Astrocyte (in vitro differentiated cells and primary cell): ENCODE measurements around the gene ITGA2. TPM values are rescaled to one million over a fixed set of nuclear protein-coding genes. Genes with fewer than 3 reads are reported as not detected.

ENCODE experiments used
- DNase-seq: peaks from one replicate; pipeline ENCODE4 v3.0.0-alpha.2; 2010; ENCODE audit warnings: low read depth
- FAIRE-seq: peaks from 2 replicates; lab custom pipeline; 2011; peaks lifted over from hg19 to GRCh38; lab: Jason Lieb, UNC
- H2AFZ ChIP-seq: 2 replicates; pipeline ENCODE4 v1.6.0; 2012; ENCODE audit warnings: low read depth, low read length, inconsistent platforms
- H3K27ac ChIP-seq: 2 replicates; pipeline ENCODE4 v1.5.1; 2011; ENCODE audit warnings: low read depth, low read length, inconsistent platforms
- H3K27me3 ChIP-seq: 2 replicates; pipeline ENCODE4 v1.6.0; 2011; ENCODE audit warnings: low read length, inconsistent platforms; ENCODE audit not compliant: insufficient read depth
- H3K36me3 ChIP-seq: 2 replicates; pipeline ENCODE4 v1.5.1; 2011; ENCODE audit warnings: low read length, inconsistent platforms; ENCODE audit not compliant: insufficient read depth
- H3K4me1 ChIP-seq: 2 replicates; pipeline ENCODE4 v1.5.1; 2011; ENCODE audit warnings: low read length, inconsistent platforms; ENCODE audit not compliant: insufficient read depth
- H3K4me2 ChIP-seq: 2 replicates; pipeline ENCODE4 v1.6.0; 2012; ENCODE audit warnings: low read length, inconsistent platforms
- H3K4me3 ChIP-seq: 2 replicates; pipeline ENCODE4 v1.5.1; 2011; ENCODE audit warnings: low read depth, mild to moderate bottlenecking, low read length, inconsistent platforms; ENCODE audit not compliant: insufficient read depth
- H3K79me2 ChIP-seq: 2 replicates; pipeline ENCODE4 v1.6.0; 2012; ENCODE audit warnings: mild to moderate bottlenecking, low read length, inconsistent platforms; ENCODE audit not compliant: insufficient read depth
- H3K9ac ChIP-seq: 2 replicates; pipeline ENCODE4 v1.6.0; 2012; ENCODE audit warnings: mild to moderate bottlenecking, low read length, inconsistent platforms
- H3K9me3 ChIP-seq: 2 replicates; pipeline ENCODE4 v1.5.1; 2012; ENCODE audit warnings: low read depth, mild to moderate bottlenecking, low read length, inconsistent platforms; ENCODE audit not compliant: insufficient read depth
- H4K20me1 ChIP-seq: 2 replicates; pipeline ENCODE4 v1.6.0; 2012; ENCODE audit warnings: low read length, inconsistent platforms; ENCODE audit not compliant: insufficient read depth
- H3K27ac Mint-ChIP-seq: one replicate; pipeline ENCODE4 v1.8.0; 2021; ENCODE audit warnings: mild to moderate bottlenecking, mixed read lengths; ENCODE audit not compliant: unreplicated experiment
- H3K27me3 Mint-ChIP-seq: one replicate; pipeline ENCODE4 v1.8.0; 2021; ENCODE audit warnings: low read depth, mixed read lengths; ENCODE audit not compliant: unreplicated experiment
- H3K36me3 Mint-ChIP-seq: one replicate; pipeline ENCODE4 v1.8.0; 2021; ENCODE audit warnings: low read depth, mixed read lengths; ENCODE audit not compliant: unreplicated experiment
- H3K4me1 Mint-ChIP-seq: one replicate; pipeline ENCODE4 v1.8.0; 2021; ENCODE audit warnings: low read depth, mixed read lengths; ENCODE audit not compliant: unreplicated experiment
- H3K4me3 Mint-ChIP-seq: one replicate; pipeline ENCODE4 v1.8.0; 2021; ENCODE audit warnings: mild to moderate bottlenecking, moderate library complexity, mixed read lengths; ENCODE audit not compliant: unreplicated experiment
- H3K9me3 Mint-ChIP-seq: one replicate; pipeline ENCODE4 v1.8.0; 2021; ENCODE audit warnings: mild to moderate bottlenecking, mixed read lengths; ENCODE audit not compliant: unreplicated experiment
- CTCF ChIP-seq: IDR thresholded peaks from 2 replicates; pipeline ENCODE4 v1.5.1; 2011; ENCODE audit warnings: low read depth, mild to moderate bottlenecking, inconsistent platforms, low read length, moderate library complexity; ENCODE audit not compliant: insufficient read depth
- EZH2 ChIP-seq: IDR thresholded peaks from 2 replicates; pipeline ENCODE4 v1.6.1; 2012; ENCODE audit warnings: mild to moderate bottlenecking, low read length, inconsistent platforms; ENCODE audit not compliant: insufficient read depth
- total RNA-seq: library from RNA; stranded (reverse); gene quantifications from 2 replicates; pipeline ENCODE4 v1.2.1, GENCODE V29; 2021

Gene ITGA2
- total RNA-seq, 1 donor from 2014 or later: 35.9 TPM

- Histone ChIP-seq H4K20me1 (peaks cover 12% of the 10 kb centered on the region), H3K4me3 (no peak overlapping the region), H3K36me3 (peaks cover 9% of the 10 kb centered on the region), H3K79me2 (peaks cover 82% of the 10 kb centered on the region), H3K27ac (no peak overlapping the region), H3K9ac (no peak overlapping the region), H2AFZ (no peak overlapping the region), H3K27me3 (no peaks in the 10 kb centered on the region), H3K9me3 (no peaks in the 10 kb centered on the region), H3K4me1 (peaks cover 8% of the 10 kb centered on the region), H3K4me2 (no peak overlapping the region)
- peaks cover 12% of the 10 kb centered on the region for H3K4me1 Mint-ChIP-seq
- H3K4me3 Mint-ChIP-seq: no peak overlapping the region
- no peak overlapping the region for H3K27ac Mint-ChIP-seq
- no peak for DNase-seq
- peaks cover 2% of the 10 kb centered on the region for H3K36me3 Mint-ChIP-seq
- no peak for FAIRE-seq
- no peak for TF ChIP-seq CTCF
- no peak for TF ChIP-seq EZH2
- H3K27me3 Mint-ChIP-seq: no peaks in the 10 kb centered on the region
- H3K9me3 Mint-ChIP-seq: no peaks in the 10 kb centered on the region
These were observed 5.1 kb downstream of the ITGA2 start for GRCh38 chr5:52994266-52994665.

DNA sequence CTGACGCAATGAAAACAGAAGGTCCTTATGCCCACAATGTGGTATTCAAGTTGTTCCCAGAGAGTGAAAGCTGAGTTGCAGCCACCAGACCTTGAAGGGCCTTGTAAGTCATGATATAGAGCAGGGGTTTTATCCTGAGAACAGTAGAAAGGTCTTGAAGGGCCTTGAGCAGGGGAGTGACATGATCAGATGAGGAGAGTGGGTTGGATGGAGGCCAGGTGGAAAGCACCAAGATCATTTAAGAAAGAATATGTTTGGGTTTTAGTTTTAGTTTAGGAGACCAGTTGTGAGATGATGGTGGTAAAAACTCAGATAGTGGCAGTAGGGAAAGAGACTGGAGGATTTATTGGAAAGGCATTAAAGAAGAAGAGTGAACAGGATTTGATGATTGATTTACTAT is 5.9 kb downstream of the ITGA2 start:
- no peak for FAIRE-seq
- peaks cover 12% of the 10 kb centered on the region for H3K4me1 Mint-ChIP-seq

More for the DNA sequence above, 5.9 kb downstream of the ITGA2 start:
- no peak overlapping the region for H3K4me3 ChIP-seq
- Mint-ChIP-seq H3K27ac (no peak overlapping the region), H3K4me3 (no peak overlapping the region), H3K27me3 (no peaks in the 10 kb centered on the region), H3K9me3 (no peaks in the 10 kb centered on the region), H3K36me3 (peaks cover 2% of the 10 kb centered on the region)
- H3K79me2 ChIP-seq: peaks cover 76% of the 10 kb centered on the region
- no peak overlapping the region for H3K27ac ChIP-seq
- no peaks in the 10 kb centered on the region for H3K27me3 ChIP-seq
- TF ChIP-seq EZH2 (no peak), CTCF (no peak)
- DNase-seq: no peak
- no peaks in the 10 kb centered on the region for H3K9me3 ChIP-seq
- H3K36me3 ChIP-seq: peaks cover 9% of the 10 kb centered on the region
- no peak overlapping the region for H3K9ac ChIP-seq
- H3K4me1 ChIP-seq: peaks cover 8% of the 10 kb centered on the region
- H4K20me1 ChIP-seq: peaks cover 12% of the 10 kb centered on the region
- no peak overlapping the region for H3K4me2 ChIP-seq
- H2AFZ ChIP-seq: no peak overlapping the region
